Measurements from ENCODE around the gene HECW1.

GRCh38 chr7:43570688-43571365 lies 458.4 kb downstream of the HECW1 start:
- TF ChIP-seq POLR2AphosphoS5 (IDR thresholded peaks at IDR 0.05; ENCODE audit: low read depth, low read length) (no peak), REST (IDR thresholded peaks at IDR 0.05; ENCODE audit: insufficient read depth in 1 of 2, low read depth in 2 of 2, low read length in 2 of 2) (no peak)
